Breast epithelium (tissue), 4 donors: ENCODE data around the gene COL9A2. TPM values are rescaled to one million over a fixed set of nuclear protein-coding genes. Genes with fewer than 3 reads are reported as not detected.
A peak's percentile ranks its signal among the peaks of the same experiment; 100 is the strongest.

ENCODE experiments used
- DNase-seq, 2 donors: peaks; one replicate each; pipeline ENCODE4 v3.0.0-alpha.2; 2019; ENCODE audit warnings: low spot score in 2 of 2
- H3K27ac ChIP-seq, 2 donors: fragments of 200-600 bp; sonication (generic) in 1 of 2; one replicate each; pipeline ENCODE4 v1.5.1; 2016 to 2019; ENCODE audit warnings: mild to moderate bottlenecking in 1 of 2
- H3K27me3 ChIP-seq, 2 donors: fragments of 200-600 bp; sonication (generic) in 1 of 2; one replicate each; pipeline versions ENCODE4 v1.5.1 to v1.6.0; 2017 to 2019; ENCODE audit warnings: control low read depth in 1 of 2, mild to moderate bottlenecking in 1 of 2
- H3K36me3 ChIP-seq: fragments of 200-600 bp; one replicate; pipeline ENCODE4 v1.5.1; 2019
- H3K4me1 ChIP-seq, 2 donors: fragments of 200-600 bp; sonication (generic); one replicate each; pipeline ENCODE4 v1.5.1; 2016 to 2019; ENCODE audit warnings: control low read depth in 1 of 2
- H3K4me3 ChIP-seq, 3 donors: fragments of 200-600 bp; sonication (generic); 1 replicate in 2 of 3; 2 replicates in 1 of 3; pipeline ENCODE4 v1.5.1; 2016 to 2019; ENCODE audit warnings: mild to moderate bottlenecking in 3 of 3, moderate library complexity in 2 of 3
- H3K9me3 ChIP-seq, 2 donors: fragments of 200-600 bp; sonication (generic) in 1 of 2; one replicate each; pipeline ENCODE4 v1.5.1; 2016 to 2019; ENCODE audit warnings: control low read depth in 1 of 2
- POLR2A ChIP-seq: fragments of 450-650 bp; IDR thresholded peaks from one replicate; pipeline ENCODE4 v1.6.1; 2016; ENCODE audit warnings: antibody characterized with exemption, mild to moderate bottlenecking, moderate library complexity
- POLR2AphosphoS5 ChIP-seq, 3 donors: sonication (generic); formaldehyde crosslinking; IDR thresholded peaks; one replicate each; pipeline ENCODE4 v1.6.1; 2017; ENCODE audit warnings: antibody characterized with exemption in 3 of 3
- intact Hi-C: fragments of 100-400 bp; cut with DNase I; formaldehyde crosslinking; loops from one replicate; pipeline ENCODE4 v1.15.1; 2023; ENCODE audit warnings: low total_unique reads
- total RNA-seq, 3 donors: library from RNA; depleted of rRNA; stranded (reverse); fragments of >200 nt; gene quantifications; one replicate each; pipeline ENCODE4 v1.1.0, GENCODE V29; 2016
- TF ChIP-seq, protein P1 (sequence below), 3 donors: fragments of 450-650 bp; IDR thresholded peaks; one replicate each; pipeline ENCODE4 v1.5.1; 2016 to 2017; ENCODE audit warnings: antibody characterized with exemption in 3 of 3, mild to moderate bottlenecking in 3 of 3, moderate library complexity in 3 of 3

Gene COL9A2
- total RNA-seq, 3 donors from 2014 or later, result 1.4 to 22.0 (median 11.4) TPM

DNA sequence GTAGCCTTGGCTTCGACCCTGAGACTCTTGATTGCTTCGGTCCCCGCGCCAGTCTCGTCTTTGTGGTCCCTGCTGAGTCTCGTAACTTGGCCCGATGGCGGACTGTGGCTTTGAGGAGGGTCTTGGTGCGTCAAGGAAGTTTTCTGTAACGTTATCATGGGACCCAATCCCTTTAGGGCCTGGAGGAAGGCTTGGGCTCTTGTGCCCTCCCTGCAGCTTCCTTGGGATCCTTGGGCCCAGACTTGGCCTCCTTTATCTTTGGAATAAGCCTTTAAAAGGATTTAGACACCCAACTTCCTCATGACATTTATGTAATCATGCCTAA, 58.7 kb downstream of the COL9A2 start:
- no peaks in the 10 kb centered on the region for H3K36me3 ChIP-seq
- H3K4me1 ChIP-seq, result peaks cover 0 to 7% of the 10 kb centered on the region in 2 donors
- no peaks in the 10 kb centered on the region for H3K9me3 ChIP-seq
- H3K27me3 ChIP-seq, result no peaks in the 10 kb centered on the region
- intact Hi-C loops, result no loop called here
- TF ChIP-seq POLR2A (no peak), POLR2AphosphoS5 (IDR thresholded peaks at IDR 0.05) (no peak)
- TF ChIP-seq, protein P1, sequence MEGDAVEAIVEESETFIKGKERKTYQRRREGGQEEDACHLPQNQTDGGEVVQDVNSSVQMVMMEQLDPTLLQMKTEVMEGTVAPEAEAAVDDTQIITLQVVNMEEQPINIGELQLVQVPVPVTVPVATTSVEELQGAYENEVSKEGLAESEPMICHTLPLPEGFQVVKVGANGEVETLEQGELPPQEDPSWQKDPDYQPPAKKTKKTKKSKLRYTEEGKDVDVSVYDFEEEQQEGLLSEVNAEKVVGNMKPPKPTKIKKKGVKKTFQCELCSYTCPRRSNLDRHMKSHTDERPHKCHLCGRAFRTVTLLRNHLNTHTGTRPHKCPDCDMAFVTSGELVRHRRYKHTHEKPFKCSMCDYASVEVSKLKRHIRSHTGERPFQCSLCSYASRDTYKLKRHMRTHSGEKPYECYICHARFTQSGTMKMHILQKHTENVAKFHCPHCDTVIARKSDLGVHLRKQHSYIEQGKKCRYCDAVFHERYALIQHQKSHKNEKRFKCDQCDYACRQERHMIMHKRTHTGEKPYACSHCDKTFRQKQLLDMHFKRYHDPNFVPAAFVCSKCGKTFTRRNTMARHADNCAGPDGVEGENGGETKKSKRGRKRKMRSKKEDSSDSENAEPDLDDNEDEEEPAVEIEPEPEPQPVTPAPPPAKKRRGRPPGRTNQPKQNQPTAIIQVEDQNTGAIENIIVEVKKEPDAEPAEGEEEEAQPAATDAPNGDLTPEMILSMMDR (IDR thresholded peaks at IDR 0.05), result no peak
- H3K4me3 ChIP-seq, result peak overlapping the region; percentile 83 to 93 (median 89)
- peak overlapping the region; percentile 96 to 97 for H3K27ac ChIP-seq
- DNase-seq, result no peak

DNA sequence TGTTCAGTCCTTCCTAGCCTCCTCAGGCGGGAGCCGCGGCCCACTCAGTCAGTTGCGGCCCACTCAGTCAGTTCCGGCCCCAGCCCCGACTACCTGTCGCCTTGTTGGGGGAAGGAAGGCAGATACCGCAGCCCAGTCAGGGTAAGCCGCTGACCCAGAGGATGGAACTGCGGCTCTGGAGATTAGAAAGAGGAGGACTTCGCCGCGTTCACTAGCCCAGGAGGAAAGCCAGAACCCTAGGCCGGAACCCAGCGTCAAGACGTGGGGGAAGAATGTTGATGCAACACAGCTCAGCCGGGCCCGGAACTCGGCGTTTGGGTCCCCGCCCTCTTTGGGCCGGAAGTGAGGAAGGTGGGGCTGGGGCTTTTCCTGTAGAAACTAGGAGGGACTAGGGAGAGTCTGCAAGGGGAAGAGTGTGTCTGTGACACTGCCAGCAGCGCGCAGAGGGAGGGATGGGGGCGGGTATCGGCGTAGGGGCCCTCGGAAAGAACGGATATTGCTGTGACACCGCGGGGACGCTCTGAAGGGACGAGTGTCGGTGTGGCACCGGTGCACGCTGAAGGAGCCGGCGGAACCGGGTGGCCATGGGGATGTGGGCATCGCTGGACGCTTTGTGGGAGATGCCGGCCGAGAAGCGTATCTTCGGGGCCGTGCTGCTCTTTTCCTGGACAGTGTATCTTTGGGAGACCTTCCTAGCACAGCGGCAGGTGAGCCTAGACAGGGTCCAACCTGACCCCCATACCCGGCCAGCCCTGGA, 59.2 kb downstream of the COL9A2 start, which contains the start of gene ZMPSTE24:
Gene ZMPSTE24 (plus strand): TSS at position 549 of the 757 bp plus-strand sequence. CDS start 36 bp downstream, at position 585.
- no peaks in the 10 kb centered on the region for H3K9me3 ChIP-seq
- intact Hi-C loops, result no loop called here
- peak; percentile 94 to 95 for DNase-seq
- TF ChIP-seq, protein P1 (IDR thresholded peaks at IDR 0.05), result no peak
- TF ChIP-seq POLR2A (no peak), POLR2AphosphoS5 (IDR thresholded peaks at IDR 0.05) (peak; percentile 71 to 87 (median 87))
- peak within 1 kb of the TSS; percentile 83 to 93 (median 89) for H3K4me3 ChIP-seq
- no peaks in the 10 kb centered on the region for H3K27me3 ChIP-seq
- peaks cover 0 to 7% of the 10 kb centered on the region in 2 donors for H3K4me1 ChIP-seq
- H3K27ac ChIP-seq, result peak within 1 kb of the TSS; percentile 96 to 97
- no peaks in the 10 kb centered on the region for H3K36me3 ChIP-seq

DNA sequence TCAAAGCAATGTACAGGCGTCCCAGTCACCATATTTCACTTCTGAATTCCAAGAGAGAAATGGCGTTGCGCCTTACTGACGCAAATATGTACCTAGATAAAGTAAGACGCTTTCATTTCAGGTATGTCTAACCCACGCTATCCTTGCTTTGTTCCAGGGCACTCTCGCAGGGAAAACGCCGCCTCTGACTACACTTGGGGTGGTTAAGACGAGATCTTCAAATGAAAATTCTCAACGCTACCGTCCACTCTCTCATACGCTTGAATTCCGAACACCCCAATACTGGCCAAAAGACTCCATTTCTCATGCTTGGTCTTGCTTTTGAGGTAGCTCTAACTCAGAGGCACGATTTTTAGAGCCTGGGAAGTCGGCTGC, 59.8 kb downstream of the COL9A2 start:
- TF ChIP-seq, protein P1 (IDR thresholded peaks at IDR 0.05), result no peak
- TF ChIP-seq POLR2AphosphoS5 (IDR thresholded peaks at IDR 0.05) (no peak), POLR2A (no peak)
- H3K27me3 ChIP-seq, result no peaks in the 10 kb centered on the region
- DNase-seq, result no peak
- H3K36me3 ChIP-seq, result no peaks in the 10 kb centered on the region
- peak overlapping the region; percentile 83 to 93 (median 89) for H3K4me3 ChIP-seq
- H3K9me3 ChIP-seq, result no peaks in the 10 kb centered on the region
- intact Hi-C loops, result no loop called here
- peak overlapping the region; percentile 96 to 97 for H3K27ac ChIP-seq
- peaks cover 0 to 7% of the 10 kb centered on the region in 2 donors for H3K4me1 ChIP-seq

DNA sequence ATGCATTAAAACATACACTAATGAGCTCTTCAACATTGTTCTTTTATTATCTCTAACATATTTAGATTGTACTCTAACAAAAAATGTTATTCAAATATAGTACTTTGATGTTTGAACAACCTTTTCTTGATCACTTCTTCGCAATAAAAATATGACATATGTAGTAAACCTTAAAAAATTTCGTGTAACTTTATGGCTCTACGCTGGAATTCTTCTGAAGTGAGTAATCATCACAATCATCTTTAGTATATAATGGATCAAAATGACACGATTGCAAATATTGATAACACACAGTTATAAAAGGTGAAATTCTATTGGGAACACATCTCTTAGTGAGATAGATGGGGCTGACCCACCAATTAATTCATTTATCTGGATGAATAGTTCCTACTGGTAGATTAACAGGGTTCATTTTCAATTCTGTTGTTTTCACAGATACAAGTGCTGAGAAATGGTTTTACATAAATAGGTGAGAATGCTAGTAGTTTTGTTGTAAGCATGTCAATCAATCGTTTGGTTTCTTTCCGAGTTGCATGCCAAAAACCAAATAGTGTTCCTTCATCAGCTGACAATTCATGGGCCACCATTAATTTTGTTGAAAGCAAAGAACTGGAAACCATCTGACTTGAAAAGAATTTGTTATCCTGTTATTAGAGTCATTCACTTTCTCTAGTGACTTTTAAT, 60.5 kb downstream of the COL9A2 start:
- Histone ChIP-seq H3K27ac (peak overlapping the region; percentile 96 to 97), H3K4me3 (peak overlapping the region; percentile 83 to 93 (median 89)), H3K9me3 (no peaks in the 10 kb centered on the region), H3K36me3 (no peaks in the 10 kb centered on the region), H3K27me3 (no peaks in the 10 kb centered on the region), H3K4me1 (peaks cover 0 to 7% of the 10 kb centered on the region in 2 donors)
- intact Hi-C loops, result no loop called here
- TF ChIP-seq, protein P1 (IDR thresholded peaks at IDR 0.05), result no peak
- TF ChIP-seq POLR2A (no peak), POLR2AphosphoS5 (IDR thresholded peaks at IDR 0.05) (no peak)
- DNase-seq, result no peak

DNA sequence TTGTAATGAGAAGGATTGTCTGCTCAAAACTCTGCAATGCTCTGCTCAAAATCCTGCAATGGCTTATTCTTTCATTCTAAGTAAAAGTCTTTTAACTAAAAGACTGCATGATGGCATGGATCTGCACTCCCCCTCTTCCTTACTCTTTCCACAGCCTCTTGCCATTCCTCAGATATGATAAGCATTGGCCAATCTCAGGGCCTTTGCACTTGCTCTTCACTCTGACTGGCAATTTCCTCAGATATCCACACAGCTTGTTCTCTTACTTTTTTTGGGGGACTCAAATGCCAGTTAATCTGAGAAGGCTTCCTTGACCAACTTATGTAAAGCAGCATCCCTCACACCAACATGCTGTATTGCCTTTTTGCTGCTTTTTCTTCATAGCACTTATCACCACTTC, 61.9 kb downstream of the COL9A2 start:
- intact Hi-C loops, result no loop called here
- TF ChIP-seq, protein P1 (IDR thresholded peaks at IDR 0.05), result no peak
- TF ChIP-seq POLR2A (no peak), POLR2AphosphoS5 (IDR thresholded peaks at IDR 0.05) (no peak)

More for the DNA sequence above, 61.9 kb downstream of the COL9A2 start:
- Histone ChIP-seq H3K4me1 (peaks cover 0 to 7% of the 10 kb centered on the region in 2 donors), H3K27ac (no peak overlapping the region), H3K27me3 (no peaks in the 10 kb centered on the region), H3K9me3 (no peaks in the 10 kb centered on the region), H3K4me3 (no peak overlapping the region), H3K36me3 (no peaks in the 10 kb centered on the region)
- no peak for DNase-seq
